Right forelimb (tissue), 1 donor: ENCODE data around the gene SHD.
"Not testable (repeated sequence)": the region's sequence is repeated elsewhere in the genome, so short reads cannot be mapped to it uniquely, and the experiment has no call there.

Experiments used
- DNase-seq: peaks from one replicate; pipeline ENCODE4 v3.0.0-alpha.2; 2018

Gene SHD

GRCh38 chr19:4327252-4327876, 48.3 kb downstream of the SHD start:
- DNase-seq, result peak; percentile 73

GRCh38 chr19:4327877-4328242, 48.8 kb downstream of the SHD start:
- no peak for DNase-seq

GRCh38 chr19:4328243-4328990, 49.4 kb downstream of the SHD start:
- DNase-seq, result peak; percentile 98

GRCh38 chr19:4328991-4329681, 50.1 kb downstream of the SHD start:
- not testable (repeated sequence) for DNase-seq

GRCh38 chr19:4329858-4330257, 50.8 kb downstream of the SHD start:
- DNase-seq, result no peak

GRCh38 chr19:4334929-4335570, 56.0 kb downstream of the SHD start:
- no peak for DNase-seq

GRCh38 chr19:4337906-4338440, 58.9 kb downstream of the SHD start:
- DNase-seq, result no peak

- no peak for DNase-seq
Observed at GRCh38 chr19:4338441-4339355, 59.6 kb downstream of the SHD start, which contains the start of gene STAP2. STAP2 (minus strand) TSS chr19:4338827; CDS start chr19:4338753, 74 bp downstream.
